Measurements from ENCODE around the gene RGS1. TPM values are rescaled to one million over a fixed set of nuclear protein-coding genes. Genes with fewer than 3 reads are reported as not detected.

The RGS1 gene
- total and polyA plus RNA-seq, 2 of the 8 experiments (the other 6 are each of a cell fraction or from before 2014, with no cell fraction given): not detected

DNA sequence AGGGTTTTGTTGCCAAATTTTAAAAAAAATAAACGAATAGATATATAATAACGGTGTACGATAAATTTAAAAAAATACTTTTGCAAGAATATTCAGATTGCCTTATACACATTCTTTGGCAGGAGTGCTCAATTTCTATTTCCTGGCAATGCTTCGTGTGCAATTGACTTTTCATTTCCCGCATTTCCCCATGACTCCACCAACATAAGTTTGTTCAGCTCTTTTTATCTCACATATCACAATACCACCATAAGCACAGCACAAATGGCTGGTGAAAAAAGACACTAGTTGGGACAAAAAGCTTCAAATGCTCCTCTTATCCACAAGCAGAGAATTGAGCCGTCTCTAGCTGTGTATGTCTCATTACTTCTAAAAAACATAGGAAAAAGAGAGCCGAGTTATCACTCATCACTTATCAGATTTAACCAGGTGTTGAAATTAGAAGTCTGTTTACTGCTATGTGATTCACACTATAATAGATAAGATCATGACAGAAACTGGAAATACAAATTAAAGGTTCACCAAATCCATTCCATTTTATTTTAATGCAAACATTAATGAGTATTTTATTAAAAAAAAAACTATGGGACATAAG, 28.9 kb upstream of the RGS1 start:
- H2AFZ ChIP-seq (ENCODE audit: low read length): no peak overlapping the region
- no peaks in the 10 kb centered on the region for H3K23me2 ChIP-seq (ENCODE audit: low read depth, low read length)
- no peak overlapping the region for H2AK5ac ChIP-seq (ENCODE audit: low read depth, low read length)
- H4K20me1 ChIP-seq (replicated peaks in 1 of 2; ENCODE audit: control insufficient read depth in 1 of 2, insufficient read depth in 2 of 2, low read length in 2 of 2): no peaks in the 10 kb centered on the region
- TF ChIP-seq EZH2 (IDR thresholded peaks at IDR 0.05; ENCODE audit: low read depth, low read length, severe bottlenecking): no peak
- no peak for TF ChIP-seq FOSL1 (IDR thresholded peaks at IDR 0.05; ENCODE audit: insufficient read depth, low read depth, low read length)
- no peak for TF ChIP-seq RAD21 (IDR thresholded peaks at IDR 0.05 in 1 of 2, conservative IDR thresholded peaks at IDR 0.05 in 1 of 2; ENCODE audit: low read depth in 2 of 2, low read length in 2 of 2)
- TF ChIP-seq KDM4A (IDR thresholded peaks at IDR 0.05; ENCODE audit: low read depth, low read length, severe bottlenecking): no peak
- no peak for TF ChIP-seq ZNF274 (IDR thresholded peaks at IDR 0.05; ENCODE audit: borderline replicate concordance, extremely low read depth, low read length)
- no peak for TF ChIP-seq JUND (IDR thresholded peaks at IDR 0.05; ENCODE audit: low read length)
- TF ChIP-seq, protein P1, sequence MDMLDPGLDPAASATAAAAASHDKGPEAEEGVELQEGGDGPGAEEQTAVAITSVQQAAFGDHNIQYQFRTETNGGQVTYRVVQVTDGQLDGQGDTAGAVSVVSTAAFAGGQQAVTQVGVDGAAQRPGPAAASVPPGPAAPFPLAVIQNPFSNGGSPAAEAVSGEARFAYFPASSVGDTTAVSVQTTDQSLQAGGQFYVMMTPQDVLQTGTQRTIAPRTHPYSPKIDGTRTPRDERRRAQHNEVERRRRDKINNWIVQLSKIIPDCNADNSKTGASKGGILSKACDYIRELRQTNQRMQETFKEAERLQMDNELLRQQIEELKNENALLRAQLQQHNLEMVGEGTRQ (IDR thresholded peaks at IDR 0.05; ENCODE audit: low read length): no peak
- TF ChIP-seq, protein P2, sequence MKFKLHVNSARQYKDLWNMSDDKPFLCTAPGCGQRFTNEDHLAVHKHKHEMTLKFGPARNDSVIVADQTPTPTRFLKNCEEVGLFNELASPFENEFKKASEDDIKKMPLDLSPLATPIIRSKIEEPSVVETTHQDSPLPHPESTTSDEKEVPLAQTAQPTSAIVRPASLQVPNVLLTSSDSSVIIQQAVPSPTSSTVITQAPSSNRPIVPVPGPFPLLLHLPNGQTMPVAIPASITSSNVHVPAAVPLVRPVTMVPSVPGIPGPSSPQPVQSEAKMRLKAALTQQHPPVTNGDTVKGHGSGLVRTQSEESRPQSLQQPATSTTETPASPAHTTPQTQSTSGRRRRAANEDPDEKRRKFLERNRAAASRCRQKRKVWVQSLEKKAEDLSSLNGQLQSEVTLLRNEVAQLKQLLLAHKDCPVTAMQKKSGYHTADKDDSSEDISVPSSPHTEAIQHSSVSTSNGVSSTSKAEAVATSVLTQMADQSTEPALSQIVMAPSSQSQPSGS (IDR thresholded peaks at IDR 0.05; ENCODE audit: low read length): no peak
- no peak for TF ChIP-seq EGR1 (IDR thresholded peaks at IDR 0.05; ENCODE audit: borderline replicate concordance, low read depth, low read length)
- no peak overlapping the region for H4K91ac ChIP-seq (replicated peaks; ENCODE audit: insufficient read length, low read length)
- no peaks in the 10 kb centered on the region for H3K79me2 ChIP-seq (ENCODE audit: control insufficient read depth in 1 of 2, insufficient read depth in 2 of 2, low read length in 2 of 2)
- H2BK12ac ChIP-seq (ENCODE audit: low read depth, low read length): no peak overlapping the region
- no peak overlapping the region for H4K8ac ChIP-seq (ENCODE audit: extremely low read depth, insufficient read depth, low read length)
- no peak overlapping the region for H2BK120ac ChIP-seq (replicated peaks; ENCODE audit: low read depth, low read length)
- H3K4me2 ChIP-seq (ENCODE audit: insufficient read depth in 1 of 2, low read depth in 2 of 2, low read length in 2 of 2): no peak overlapping the region
- no peak overlapping the region for H3K23ac ChIP-seq (ENCODE audit: insufficient read length)
- H2BK15ac ChIP-seq (ENCODE audit: low read length): no peak overlapping the region
- no peak overlapping the region for H2BK5ac ChIP-seq (ENCODE audit: low read depth, low read length)
- no peak overlapping the region for H3K14ac ChIP-seq (ENCODE audit: insufficient read length)
- H3K56ac ChIP-seq (replicated peaks; ENCODE audit: insufficient read length, low read depth, low read length): no peak overlapping the region
- H3K27me3 ChIP-seq (replicated peaks in 1 of 4; ENCODE audit: control insufficient read depth in 3 of 4, extremely low read depth in 1 of 4, insufficient read depth in 3 of 4, low read length in 3 of 4): no peaks in the 10 kb centered on the region
- H3K18ac ChIP-seq (ENCODE audit: extremely low read depth, low read length): no peak overlapping the region
- H2BK20ac ChIP-seq (ENCODE audit: low read length): no peak overlapping the region
- no peaks in the 10 kb centered on the region for H3K79me1 ChIP-seq (ENCODE audit: low read depth, low read length)
- H3K4ac ChIP-seq (replicated peaks; ENCODE audit: insufficient read length, low read depth, low read length): no peak overlapping the region
- DNase-seq (ENCODE audit: low read depth in 1 of 2, low spot score in 2 of 2): no peak
- CTCF ChIA-PET (ENCODE audit: partially characterized antibody): interaction anchor here (0.6 to 1.4 kb wide), 5 partner anchors 31 to 478 kb away, joined by 3 to 5 read pairs (median 3); no protein-coding TSS in a partner anchor
- H4K5ac ChIP-seq (ENCODE audit: insufficient read length, low read depth, low read length): no peak overlapping the region
- H3K9ac ChIP-seq (replicated peaks in 1 of 4; ENCODE audit: extremely low read depth in 1 of 4, low read depth in 3 of 4, low read length in 3 of 4): no peak overlapping the region
- no peaks in the 10 kb centered on the region for H3K36me3 ChIP-seq (ENCODE audit: control insufficient read depth in 2 of 4, insufficient read depth in 4 of 4, low read length in 3 of 4)
- FAIRE-seq: no peak
- no peak overlapping the region for H3K27ac ChIP-seq (ENCODE audit: low read depth, low read length)
- POLR2A ChIA-PET (ENCODE audit: partially characterized antibody): no interaction called here
- H3K4me1 ChIP-seq (replicated peaks in 1 of 4; ENCODE audit: control insufficient read depth in 3 of 4, insufficient read depth in 4 of 4, low read length in 3 of 4): no peaks in the 10 kb centered on the region
- H3K9me3 ChIP-seq (ENCODE audit: insufficient read depth in 2 of 2, low read depth in 1 of 2, low read length in 1 of 2): no peaks in the 10 kb centered on the region
- H3K4me3 ChIP-seq (ENCODE audit: extremely low read depth in 1 of 4, insufficient read depth in 2 of 4, low read depth in 3 of 4, low read length in 4 of 4): no peak overlapping the region
- 86% methylated on average over 7 of the region's 7 CpGs; no CpG with 5 or more reads in 1 of the 2 experiments for WGBS, 2 experiments (ENCODE audit: extremely low coverage in 1 of 2, insufficient coverage in 1 of 2, insufficient read length in 1 of 2, insufficient replicate concordance in 2 of 2, low coverage in 1 of 2, low lambda C conversion rate in 2 of 2, missing lambda C conversion rate in 1 of 2)
